A549 (cell line): ENCODE data around the gene TMEM131. TPM values are rescaled to one million over a fixed set of nuclear protein-coding genes. Genes with fewer than 3 reads are reported as not detected.

Experiments
- ATAC-seq, 2 experiments: fragments of 200-7000 bp in 1 of 2; fragments of >200 bp in 1 of 2; cut with Nextera tagmentation in 1 of 2; cut with Tn5 transposase in 1 of 2; 3 replicates each; pipeline versions ENCODE4 v1.8.0 to v1.9.1; 2018 to 2020; ENCODE audit warnings: mild to moderate bottlenecking in 1 of 2, moderate library complexity in 1 of 2
- CTCF ChIA-PET: fragments of 300-600 bp; sonication (Branson Sonifier 250); formaldehyde crosslinking; extraction: SDS; loops from one replicate; lab custom pipeline; 2021; ENCODE audit warnings: antibody characterized with exemption, inconsistent platforms; lab: Yijun Ruan, JAX
- POLR2A ChIA-PET: fragments of 350-600 bp; formaldehyde crosslinking; extraction: SDS; loops from one replicate; lab custom pipeline; 2021; ENCODE audit warnings: antibody characterized with exemption, inconsistent platforms; lab: Yijun Ruan, JAX
- DNase-seq, 2 experiments: peaks; one replicate each; pipeline versions ENCODE4 v3.0.0 to v3.0.0-alpha.2; 2011 to 2016; ENCODE audit warnings: low read depth in 1 of 2, low spot score in 1 of 2
- FAIRE-seq: peaks from 2 replicates; lab custom pipeline; 2011; peaks lifted over from hg19 to GRCh38; lab: Jason Lieb, UNC
- H3K27ac ChIP-seq, 2 experiments: fragments of >200 bp; sonication (Bioruptor Twin); formaldehyde crosslinking; 3 replicates each; pipeline ENCODE4 v1.5.1; 2016 to 2017
- H3K4me1 ChIP-seq: fragments of >200 bp; sonication (Bioruptor Twin); formaldehyde crosslinking; 3 replicates; pipeline ENCODE4 v1.6.1; 2016
- H3K4me2 ChIP-seq: fragments of >200 bp; sonication (Bioruptor Twin); formaldehyde crosslinking; 3 replicates; pipeline ENCODE4 v1.6.1; 2016
- H3K4me3 ChIP-seq: fragments of >200 bp; sonication (Bioruptor Twin); formaldehyde crosslinking; 3 replicates; pipeline ENCODE4 v1.5.1; 2016
- H3K9me3 ChIP-seq: fragments of >200 bp; sonication (Bioruptor Twin); formaldehyde crosslinking; 3 replicates; pipeline ENCODE4 v1.6.1; 2016
- CHD2 ChIP-seq: fragments of 150-350 bp; IDR thresholded peaks from 2 replicates; pipeline ENCODE4 v1.6.1; 2014; ENCODE audit warnings: low read length; ENCODE audit not compliant: partially characterized antibody
- CHD4 ChIP-seq: fragments of 200-600 bp; sonication (generic); IDR thresholded peaks from 2 replicates; pipeline ENCODE4 v1.6.1; 2016; ENCODE audit warnings: antibody characterized with exemption, mild to moderate bottlenecking, borderline replicate concordance
- ESRRA ChIP-seq: fragments of 150-350 bp; IDR thresholded peaks from 2 replicates; pipeline ENCODE4 v1.6.1; 2014; ENCODE audit warnings: mild to moderate bottlenecking, low read length, borderline replicate concordance
- FOSL2 ChIP-seq, 2 experiments: fragments of 450-650 bp in 1 of 2; fragments of >200 bp in 1 of 2; sonication (Bioruptor Twin) in 1 of 2; formaldehyde crosslinking; IDR thresholded peaks; 2 replicates each; pipeline versions ENCODE4 v1.5.0 to v1.6.1; 2016 to 2020; ENCODE audit warnings: mild to moderate bottlenecking in 1 of 2, moderate library complexity in 1 of 2
- FOXS1 ChIP-seq: fragments of 250-450 bp; sonication (Bioruptor Pico); IDR thresholded peaks from 2 replicates; pipeline ENCODE4 v1.5.0; 2020; ENCODE audit warnings: mild to moderate bottlenecking, moderate library complexity
- GATA3 ChIP-seq: IDR thresholded peaks from 2 replicates; pipeline ENCODE4 v1.6.1; 2012; ENCODE audit warnings: borderline replicate concordance
- HMGXB4 ChIP-seq: fragments of 250-450 bp; sonication (Bioruptor Pico); IDR thresholded peaks from 2 replicates; pipeline ENCODE4 v1.5.0; 2021; ENCODE audit warnings: mild to moderate bottlenecking, moderate library complexity, borderline replicate concordance
- HOXA7 ChIP-seq: fragments of 250-450 bp; sonication (Bioruptor Pico); IDR thresholded peaks from 2 replicates; pipeline ENCODE4 v1.5.0; 2020; ENCODE audit warnings: mild to moderate bottlenecking, moderate library complexity
- HOXB13 ChIP-seq: fragments of 250-450 bp; sonication (Bioruptor Pico); IDR thresholded peaks from 2 replicates; pipeline ENCODE4 v1.5.0; 2020; ENCODE audit warnings: low read depth, mild to moderate bottlenecking, moderate library complexity
- HOXB5 ChIP-seq: fragments of 250-450 bp; sonication (Bioruptor Pico); IDR thresholded peaks from 2 replicates; pipeline ENCODE4 v1.5.0; 2020; ENCODE audit warnings: mild to moderate bottlenecking, moderate library complexity
- JUNB ChIP-seq: fragments of >200 bp; sonication (Bioruptor Twin); formaldehyde crosslinking; IDR thresholded peaks from 2 replicates; pipeline ENCODE4 v1.6.1; 2016
- KDM5A ChIP-seq: fragments of 200-600 bp; sonication (generic); IDR thresholded peaks from 2 replicates; pipeline ENCODE4 v1.6.1; 2016; ENCODE audit warnings: antibody characterized with exemption, mild to moderate bottlenecking
- NR3C1 ChIP-seq: fragments of >200 bp; sonication (Bioruptor Twin); formaldehyde crosslinking; IDR thresholded peaks from 3 replicates; pipeline ENCODE4 v1.6.1; 2017
- POLR2A ChIP-seq: IDR thresholded peaks from 2 replicates; pipeline ENCODE4 v1.6.1; 2012; ENCODE audit warnings: mild to moderate bottlenecking, low read length
- RARB ChIP-seq: fragments of 250-450 bp; sonication (Bioruptor Pico); IDR thresholded peaks from 2 replicates; pipeline ENCODE4 v1.8.0; 2021; ENCODE audit warnings: mild to moderate bottlenecking, moderate library complexity
- SREBF2 ChIP-seq: fragments of 450-650 bp; IDR thresholded peaks from 2 replicates; pipeline ENCODE4 v1.6.1; 2014; ENCODE audit warnings: mild to moderate bottlenecking, moderate library complexity
- TFCP2L1 ChIP-seq: fragments of 250-450 bp; sonication (Bioruptor Pico); IDR thresholded peaks from 2 replicates; pipeline ENCODE4 v1.5.0; 2021; ENCODE audit warnings: mild to moderate bottlenecking
- ZC3H11A ChIP-seq: fragments of 450-650 bp; IDR thresholded peaks from 2 replicates; pipeline ENCODE4 v1.6.1; 2014; ENCODE audit warnings: antibody characterized with exemption, mild to moderate bottlenecking
- ZFP36 ChIP-seq: fragments of 450-650 bp; IDR thresholded peaks from 2 replicates; pipeline ENCODE4 v1.6.1; 2014; ENCODE audit warnings: borderline replicate concordance; ENCODE audit not compliant: partially characterized antibody
- ZNF302 ChIP-seq: fragments of 250-450 bp; sonication (Bioruptor Pico); IDR thresholded peaks from 2 replicates; pipeline ENCODE4 v1.9.0; 2021; ENCODE audit warnings: inconsistent platforms, mild to moderate bottlenecking, moderate library complexity
- ZSCAN20 ChIP-seq: fragments of 250-450 bp; sonication (Bioruptor Pico); IDR thresholded peaks from 2 replicates; pipeline ENCODE4 v1.8.0; 2022; ENCODE audit warnings: mild to moderate bottlenecking, moderate library complexity
- whole genome bisulfite sequencing: methylation state at CpG from one replicate; pipeline ENCODE4 v1.1.6; 2017; ENCODE audit errors: missing lambda C conversion rate; 5-methylcytosine and 5-hydroxymethylcytosine counted together
- polyA plus RNA-seq, 4 experiments: library from polyadenylated mRNA; depleted of rRNA in 3 of 4; stranded (reverse); fragments of >200 nt; fragmentation: RNase III in 1 of 4; extraction: RNeasy Plus Mini Kit Qiagen cat#74134 plus additional on column Dnase treatment in 1 of 4; gene quantifications; 2 replicates in 3 of 4; 3 replicates in 1 of 4; pipeline ENCODE4 v1.2.3, GENCODE V29; 2011 to 2017
- TF ChIP-seq, protein P1 (sequence below): IDR thresholded peaks from 2 replicates; pipeline ENCODE4 v1.6.1; 2012
- TF ChIP-seq, protein P2 (sequence below): fragments of 200-600 bp; sonication (generic); IDR thresholded peaks from 2 replicates; pipeline ENCODE4 v1.6.1; 2016; ENCODE audit warnings: antibody characterized with exemption, mild to moderate bottlenecking, moderate library complexity

TMEM131 gene
- polyA plus RNA-seq, 2 of the 4 experiments (the other 2 are of a cell fraction) = 14.5 to 21.8 TPM

GRCh38 chr2:97716695-97717612, 278.8 kb downstream of the TMEM131 start:
- ChIA-PET CTCF (interaction anchor here (0.7 kb wide), 1 partner anchor 101 kb away, joined by 3 read pairs; no protein-coding TSS in a partner anchor), POLR2A (no interaction called here)
- Histone ChIP-seq H3K4me1 (no peaks in the 10 kb centered on the region), H3K27ac (no peak overlapping the region), H3K9me3 (no peaks in the 10 kb centered on the region), H3K4me3 (no peak overlapping the region), H3K4me2 (no peak overlapping the region)
- WGBS = 58% methylated on average over 17 of the region's 21 CpGs
- TF ChIP-seq TFCP2L1 (CRISPR knock-in tag) (no peak), NR3C1 (no peak), RARB (CRISPR knock-in tag) (no peak), POLR2A (no peak), CHD2 (no peak), SREBF2 (no peak), HOXA7 (CRISPR knock-in tag) (no peak), KDM5A (no peak), HOXB13 (CRISPR knock-in tag) (no peak), ZSCAN20 (CRISPR knock-in tag) (no peak), ZFP36 (no peak), JUNB (no peak), ESRRA (no peak), HMGXB4 (CRISPR knock-in tag) (no peak), ZNF302 (CRISPR knock-in tag) (no peak), FOXS1 (CRISPR knock-in tag) (no peak)
- TF ChIP-seq, protein P1, sequence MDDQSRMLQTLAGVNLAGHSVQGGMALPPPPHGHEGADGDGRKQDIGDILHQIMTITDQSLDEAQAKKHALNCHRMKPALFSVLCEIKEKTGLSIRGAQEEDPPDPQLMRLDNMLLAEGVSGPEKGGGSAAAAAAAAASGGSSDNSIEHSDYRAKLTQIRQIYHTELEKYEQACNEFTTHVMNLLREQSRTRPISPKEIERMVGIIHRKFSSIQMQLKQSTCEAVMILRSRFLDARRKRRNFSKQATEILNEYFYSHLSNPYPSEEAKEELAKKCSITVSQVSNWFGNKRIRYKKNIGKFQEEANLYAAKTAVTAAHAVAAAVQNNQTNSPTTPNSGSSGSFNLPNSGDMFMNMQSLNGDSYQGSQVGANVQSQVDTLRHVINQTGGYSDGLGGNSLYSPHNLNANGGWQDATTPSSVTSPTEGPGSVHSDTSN = no peak
- FAIRE-seq (no peak), DNase-seq (no peak), ATAC-seq (no peak)

DNA sequence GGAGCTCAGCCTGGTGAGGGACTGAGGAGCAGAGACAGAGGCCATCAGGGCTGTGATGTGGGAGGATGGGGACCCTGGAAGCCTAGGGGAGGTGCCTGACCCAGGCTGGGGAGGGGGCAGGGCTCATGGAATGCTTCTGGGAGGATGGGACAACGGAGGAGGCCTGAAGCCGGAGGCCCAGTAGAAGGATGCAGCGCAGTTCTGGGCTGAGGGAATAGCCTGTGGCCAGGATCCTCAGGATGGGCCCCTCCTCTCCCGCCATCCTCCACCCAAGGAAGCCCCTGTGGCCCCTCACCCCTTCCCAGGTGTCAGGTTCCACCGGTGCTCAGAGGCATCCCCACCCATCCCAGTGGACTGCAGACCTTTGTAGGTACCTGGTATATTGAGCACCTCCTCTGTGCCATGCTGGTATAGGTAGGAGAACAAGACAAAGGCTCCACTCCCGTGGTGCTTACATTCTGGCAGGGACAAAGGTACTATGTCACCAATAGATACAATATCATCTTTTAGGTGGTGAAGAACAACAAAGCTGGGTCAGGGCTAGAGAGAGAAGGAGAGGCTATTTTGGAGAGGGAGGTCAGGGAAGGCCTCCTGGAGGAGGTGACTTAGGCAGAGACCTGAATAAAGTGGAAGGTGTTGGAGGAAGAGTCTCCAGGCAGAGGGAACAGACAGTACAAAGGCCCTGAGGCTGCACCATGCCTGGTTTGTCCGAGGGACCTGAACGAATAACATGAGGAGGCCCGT, 279.6 kb downstream of the TMEM131 start:
- DNase-seq = no peak
- no peak overlapping the region for H3K27ac ChIP-seq
- 67% methylated on average over 7 of the region's 9 CpGs for WGBS
- no peaks in the 10 kb centered on the region for H3K9me3 ChIP-seq
- no peak overlapping the region for H3K4me2 ChIP-seq
- no peaks in the 10 kb centered on the region for H3K4me1 ChIP-seq
- POLR2A ChIA-PET = no interaction called here
- FAIRE-seq = no peak
- no peak for ATAC-seq
- TF ChIP-seq FOSL2 (IDR thresholded peaks at IDR 0.05) (no peak), FOSL2 (CRISPR knock-in tag; IDR thresholded peaks at IDR 0.05) (no peak), CHD4 (no peak), HOXB5 (CRISPR knock-in tag) (no peak), JUNB (no peak), GATA3 (no peak), TFCP2L1 (CRISPR knock-in tag) (no peak), ZC3H11A (no peak), ZFP36 (no peak)
- TF ChIP-seq, protein P1 = no peak
- TF ChIP-seq, protein P2, sequence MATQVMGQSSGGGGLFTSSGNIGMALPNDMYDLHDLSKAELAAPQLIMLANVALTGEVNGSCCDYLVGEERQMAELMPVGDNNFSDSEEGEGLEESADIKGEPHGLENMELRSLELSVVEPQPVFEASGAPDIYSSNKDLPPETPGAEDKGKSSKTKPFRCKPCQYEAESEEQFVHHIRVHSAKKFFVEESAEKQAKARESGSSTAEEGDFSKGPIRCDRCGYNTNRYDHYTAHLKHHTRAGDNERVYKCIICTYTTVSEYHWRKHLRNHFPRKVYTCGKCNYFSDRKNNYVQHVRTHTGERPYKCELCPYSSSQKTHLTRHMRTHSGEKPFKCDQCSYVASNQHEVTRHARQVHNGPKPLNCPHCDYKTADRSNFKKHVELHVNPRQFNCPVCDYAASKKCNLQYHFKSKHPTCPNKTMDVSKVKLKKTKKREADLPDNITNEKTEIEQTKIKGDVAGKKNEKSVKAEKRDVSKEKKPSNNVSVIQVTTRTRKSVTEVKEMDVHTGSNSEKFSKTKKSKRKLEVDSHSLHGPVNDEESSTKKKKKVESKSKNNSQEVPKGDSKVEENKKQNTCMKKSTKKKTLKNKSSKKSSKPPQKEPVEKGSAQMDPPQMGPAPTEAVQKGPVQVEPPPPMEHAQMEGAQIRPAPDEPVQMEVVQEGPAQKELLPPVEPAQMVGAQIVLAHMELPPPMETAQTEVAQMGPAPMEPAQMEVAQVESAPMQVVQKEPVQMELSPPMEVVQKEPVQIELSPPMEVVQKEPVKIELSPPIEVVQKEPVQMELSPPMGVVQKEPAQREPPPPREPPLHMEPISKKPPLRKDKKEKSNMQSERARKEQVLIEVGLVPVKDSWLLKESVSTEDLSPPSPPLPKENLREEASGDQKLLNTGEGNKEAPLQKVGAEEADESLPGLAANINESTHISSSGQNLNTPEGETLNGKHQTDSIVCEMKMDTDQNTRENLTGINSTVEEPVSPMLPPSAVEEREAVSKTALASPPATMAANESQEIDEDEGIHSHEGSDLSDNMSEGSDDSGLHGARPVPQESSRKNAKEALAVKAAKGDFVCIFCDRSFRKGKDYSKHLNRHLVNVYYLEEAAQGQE = no peak
- TF ChIP-seq, all 56 proteins: peak for 0
- CTCF ChIA-PET = interaction anchor here (10.0 kb wide), 1 partner anchor 18 kb away, joined by 106 read pairs; no protein-coding TSS in a partner anchor
- no peak overlapping the region for H3K4me3 ChIP-seq
